Osteocyte (in vitro differentiated cells): ENCODE results near the gene XXYLT1. TPM values are rescaled to one million over a fixed set of nuclear protein-coding genes. Genes with fewer than 3 reads are reported as not detected.

Experiments
- DNase-seq: peaks from one replicate; pipeline ENCODE4 v3.0.0; 2021; ENCODE audit warnings: mixed read lengths; ENCODE audit not compliant: unreplicated experiment; ENCODE audit errors: extremely low spot score
- H3K27ac Mint-ChIP-seq: one replicate; pipeline ENCODE4 v1.8.0; 2021; ENCODE audit warnings: mild to moderate bottlenecking, mixed read lengths; ENCODE audit not compliant: unreplicated experiment
- H3K27me3 Mint-ChIP-seq: one replicate; pipeline ENCODE4 v1.8.0; 2021; ENCODE audit warnings: mixed read lengths; ENCODE audit not compliant: unreplicated experiment
- H3K36me3 Mint-ChIP-seq: one replicate; pipeline ENCODE4 v1.8.0; 2021; ENCODE audit warnings: mixed read lengths; ENCODE audit not compliant: unreplicated experiment
- H3K4me1 Mint-ChIP-seq: one replicate; pipeline ENCODE4 v1.8.0; 2021; ENCODE audit warnings: mixed read lengths; ENCODE audit not compliant: unreplicated experiment
- H3K4me3 Mint-ChIP-seq: one replicate; pipeline ENCODE4 v1.8.0; 2021; ENCODE audit warnings: mild to moderate bottlenecking, moderate library complexity, mixed read lengths; ENCODE audit not compliant: unreplicated experiment
- H3K9me3 Mint-ChIP-seq: one replicate; pipeline ENCODE4 v1.8.0; 2021; ENCODE audit warnings: mixed read lengths; ENCODE audit not compliant: unreplicated experiment
- total RNA-seq: library from RNA; stranded (reverse); gene quantifications from 2 replicates; pipeline ENCODE4 v1.2.1, GENCODE V29; 2021
- TF ChIP-seq, protein P1 (sequence below): fragments of 200-600 bp; sonication (generic); IDR thresholded peaks from 2 replicates; pipeline ENCODE4 v1.5.0; 2021; ENCODE audit warnings: antibody characterized with exemption, mild to moderate bottlenecking, moderate library complexity

XXYLT1 gene
- total RNA-seq, 1 donor from 2014 or later = 35.8 TPM

DNA sequence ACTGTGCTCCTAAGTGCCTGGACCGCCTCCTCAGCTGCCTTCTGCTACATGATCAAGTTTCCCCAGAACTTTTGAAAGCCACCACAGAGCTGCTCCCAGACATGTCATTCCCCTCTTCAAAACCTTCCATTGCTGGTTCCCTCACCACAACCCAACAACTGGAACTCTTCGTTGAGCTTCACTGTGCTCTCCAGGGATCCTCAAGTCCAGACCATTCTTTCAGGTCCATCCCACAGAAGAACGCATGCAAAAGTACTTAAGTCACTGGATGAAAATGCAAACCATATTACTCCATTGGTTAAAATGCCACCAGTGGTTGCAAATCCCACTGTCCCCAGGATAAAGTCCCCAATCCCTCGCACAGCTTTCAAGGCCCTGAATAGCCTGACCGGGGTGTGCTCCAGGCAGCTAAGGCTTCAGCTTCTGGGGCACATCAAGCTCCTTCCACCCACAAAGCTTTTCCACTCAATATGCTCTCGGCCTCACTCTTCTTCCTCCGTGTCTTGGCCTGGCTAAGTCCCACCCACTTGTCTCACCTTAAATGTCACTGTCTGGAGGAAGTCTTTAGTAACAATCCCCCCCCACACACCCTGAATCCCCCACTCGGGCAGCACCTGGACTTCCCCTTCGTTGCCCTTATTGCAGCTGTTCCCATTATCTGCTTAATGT, 84.8 kb downstream of the XXYLT1 start:
- Mint-ChIP-seq H3K4me1 (peaks cover 49% of the 10 kb centered on the region), H3K9me3 (peaks cover 4% of the 10 kb centered on the region), H3K36me3 (peaks cover 7% of the 10 kb centered on the region), H3K4me3 (no peak overlapping the region), H3K27ac (no peak overlapping the region), H3K27me3 (no peaks in the 10 kb centered on the region)
- DNase-seq = no peak
- TF ChIP-seq, protein P1, sequence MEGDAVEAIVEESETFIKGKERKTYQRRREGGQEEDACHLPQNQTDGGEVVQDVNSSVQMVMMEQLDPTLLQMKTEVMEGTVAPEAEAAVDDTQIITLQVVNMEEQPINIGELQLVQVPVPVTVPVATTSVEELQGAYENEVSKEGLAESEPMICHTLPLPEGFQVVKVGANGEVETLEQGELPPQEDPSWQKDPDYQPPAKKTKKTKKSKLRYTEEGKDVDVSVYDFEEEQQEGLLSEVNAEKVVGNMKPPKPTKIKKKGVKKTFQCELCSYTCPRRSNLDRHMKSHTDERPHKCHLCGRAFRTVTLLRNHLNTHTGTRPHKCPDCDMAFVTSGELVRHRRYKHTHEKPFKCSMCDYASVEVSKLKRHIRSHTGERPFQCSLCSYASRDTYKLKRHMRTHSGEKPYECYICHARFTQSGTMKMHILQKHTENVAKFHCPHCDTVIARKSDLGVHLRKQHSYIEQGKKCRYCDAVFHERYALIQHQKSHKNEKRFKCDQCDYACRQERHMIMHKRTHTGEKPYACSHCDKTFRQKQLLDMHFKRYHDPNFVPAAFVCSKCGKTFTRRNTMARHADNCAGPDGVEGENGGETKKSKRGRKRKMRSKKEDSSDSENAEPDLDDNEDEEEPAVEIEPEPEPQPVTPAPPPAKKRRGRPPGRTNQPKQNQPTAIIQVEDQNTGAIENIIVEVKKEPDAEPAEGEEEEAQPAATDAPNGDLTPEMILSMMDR = no peak

DNA sequence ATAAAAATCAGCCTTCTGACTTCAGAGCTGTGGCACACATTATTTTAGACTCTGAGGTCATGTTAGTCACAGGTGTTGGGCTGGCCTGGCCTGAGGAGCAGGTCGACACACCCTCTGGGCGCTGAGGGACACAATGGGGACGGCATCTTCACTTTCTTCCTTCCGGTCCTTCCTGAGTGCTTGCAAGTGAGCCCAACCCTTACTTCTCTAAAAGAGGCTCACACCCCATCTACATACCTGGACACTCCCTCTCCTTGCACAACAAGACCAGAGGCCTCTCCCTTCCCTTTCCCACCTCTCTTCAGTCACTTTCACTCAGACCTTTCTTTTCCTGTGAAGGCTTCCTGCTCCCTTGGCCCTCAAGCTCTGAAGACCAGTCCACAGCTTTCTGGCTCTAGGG, 85.4 kb downstream of the XXYLT1 start:
- Mint-ChIP-seq H3K27ac (peak overlapping the region; percentile 78), H3K4me1 (peaks cover 51% of the 10 kb centered on the region), H3K4me3 (no peak overlapping the region), H3K36me3 (peaks cover 5% of the 10 kb centered on the region), H3K27me3 (no peaks in the 10 kb centered on the region), H3K9me3 (no peaks in the 10 kb centered on the region)
- DNase-seq = no peak
- TF ChIP-seq, protein P1 = no peak

DNA sequence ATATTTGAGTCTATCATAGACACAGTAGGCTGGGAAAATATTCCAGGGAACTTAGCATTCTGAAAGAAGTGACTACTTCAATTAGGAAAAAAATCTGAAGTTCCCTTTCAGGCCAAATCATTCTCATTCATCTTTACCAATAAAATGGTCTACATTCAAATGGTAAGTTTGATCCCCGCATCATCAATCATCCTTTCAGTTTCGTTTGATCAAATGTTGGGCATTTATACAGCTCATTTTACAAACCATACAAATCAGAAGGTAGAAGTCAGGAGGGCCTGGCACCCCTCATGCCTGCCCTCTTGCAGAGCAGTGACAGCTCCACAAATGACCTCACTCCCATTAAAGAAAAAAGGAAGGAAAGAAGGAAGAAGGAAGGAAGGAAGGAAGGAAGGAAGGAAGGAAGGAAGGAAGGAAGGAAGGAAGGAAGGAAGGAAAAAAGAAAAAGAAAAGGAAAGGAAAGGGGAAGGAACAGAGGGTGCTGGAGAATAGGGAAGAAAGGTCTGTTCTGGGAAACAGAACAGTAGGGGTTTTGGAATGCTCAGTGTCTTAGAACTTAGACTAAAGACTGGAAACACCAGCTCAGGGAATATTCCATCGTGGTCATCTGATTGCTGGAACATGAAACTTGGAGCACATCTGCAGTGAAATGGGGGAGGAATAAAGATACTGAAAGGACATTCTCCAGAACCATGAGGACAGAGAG, 86.1 kb downstream of the XXYLT1 start:
- peaks cover 5% of the 10 kb centered on the region for H3K36me3 Mint-ChIP-seq
- peaks cover 51% of the 10 kb centered on the region for H3K4me1 Mint-ChIP-seq
- no peak overlapping the region for H3K4me3 Mint-ChIP-seq
- H3K27ac Mint-ChIP-seq = peak overlapping the region; percentile 78
- DNase-seq = no peak
- H3K9me3 Mint-ChIP-seq = no peaks in the 10 kb centered on the region
- TF ChIP-seq, protein P1 = no peak
- H3K27me3 Mint-ChIP-seq = no peaks in the 10 kb centered on the region

DNA sequence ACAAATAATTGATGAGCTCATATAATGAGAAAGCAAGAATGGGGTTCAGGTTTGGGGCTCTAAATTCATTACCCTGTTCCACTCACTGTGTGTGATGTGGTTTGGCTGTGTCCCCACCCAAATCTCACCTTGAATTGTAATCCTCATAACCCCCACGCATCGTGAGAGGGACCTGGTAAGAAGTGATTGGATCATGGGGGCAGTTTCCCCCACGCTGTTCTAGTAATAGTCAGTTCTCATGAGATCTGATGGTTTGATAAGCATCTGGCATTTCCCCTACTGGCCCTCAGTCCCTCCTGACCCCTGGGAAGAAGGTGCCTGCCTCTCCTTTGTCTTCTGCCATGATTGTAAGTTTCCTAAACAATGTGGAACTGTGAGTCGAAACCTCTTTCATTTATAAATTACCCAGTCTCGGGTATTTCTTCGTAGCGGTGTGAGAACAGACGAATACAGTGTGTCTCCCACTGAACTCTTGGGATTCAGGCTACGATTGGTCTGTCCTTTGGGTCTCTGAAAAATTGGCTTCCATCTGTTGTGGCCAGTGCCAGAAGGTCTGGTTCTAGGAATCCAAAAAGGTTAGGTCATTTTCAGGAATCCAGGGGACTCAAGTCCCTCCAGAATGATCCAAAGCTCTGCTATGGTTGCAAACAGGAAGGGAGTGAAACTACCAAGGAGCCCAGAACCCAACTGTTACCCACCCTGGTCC, 87.7 kb downstream of the XXYLT1 start:
- H3K4me3 Mint-ChIP-seq = no peak overlapping the region
- no peak for DNase-seq
- no peak overlapping the region for H3K27ac Mint-ChIP-seq
- H3K36me3 Mint-ChIP-seq = peaks cover 8% of the 10 kb centered on the region
- TF ChIP-seq, protein P1 = no peak
- peaks cover 41% of the 10 kb centered on the region for H3K4me1 Mint-ChIP-seq
- H3K27me3 Mint-ChIP-seq = no peaks in the 10 kb centered on the region
- H3K9me3 Mint-ChIP-seq = no peaks in the 10 kb centered on the region

DNA sequence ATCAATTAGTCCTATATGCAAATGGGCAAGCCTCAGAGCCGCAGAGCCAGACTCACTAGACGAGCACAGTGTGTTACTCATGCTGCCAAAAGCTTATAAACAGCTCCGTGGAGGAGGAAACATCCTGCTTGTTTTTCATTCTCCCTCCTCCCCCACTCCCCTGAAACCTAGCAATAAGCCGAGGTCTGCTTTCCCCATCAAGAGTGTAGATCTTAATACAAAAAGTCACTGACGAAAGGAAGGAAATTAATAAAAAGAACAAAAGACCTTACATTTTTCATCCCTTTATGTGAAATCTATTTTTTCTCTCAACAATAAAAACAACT, 88.5 kb downstream of the XXYLT1 start:
- TF ChIP-seq, protein P1 = no peak
- peaks cover 10% of the 10 kb centered on the region for H3K36me3 Mint-ChIP-seq
- no peaks in the 10 kb centered on the region for H3K9me3 Mint-ChIP-seq
- no peak overlapping the region for H3K4me3 Mint-ChIP-seq
- no peak overlapping the region for H3K27ac Mint-ChIP-seq
- H3K4me1 Mint-ChIP-seq = peaks cover 33% of the 10 kb centered on the region
- no peaks in the 10 kb centered on the region for H3K27me3 Mint-ChIP-seq
- DNase-seq = no peak
